ENCODE measurements around the gene ITPR1.

GRCh38 chr3:4688411-4688810, 195.3 kb downstream of the ITPR1 start:
- TF ChIP-seq, protein P1, sequence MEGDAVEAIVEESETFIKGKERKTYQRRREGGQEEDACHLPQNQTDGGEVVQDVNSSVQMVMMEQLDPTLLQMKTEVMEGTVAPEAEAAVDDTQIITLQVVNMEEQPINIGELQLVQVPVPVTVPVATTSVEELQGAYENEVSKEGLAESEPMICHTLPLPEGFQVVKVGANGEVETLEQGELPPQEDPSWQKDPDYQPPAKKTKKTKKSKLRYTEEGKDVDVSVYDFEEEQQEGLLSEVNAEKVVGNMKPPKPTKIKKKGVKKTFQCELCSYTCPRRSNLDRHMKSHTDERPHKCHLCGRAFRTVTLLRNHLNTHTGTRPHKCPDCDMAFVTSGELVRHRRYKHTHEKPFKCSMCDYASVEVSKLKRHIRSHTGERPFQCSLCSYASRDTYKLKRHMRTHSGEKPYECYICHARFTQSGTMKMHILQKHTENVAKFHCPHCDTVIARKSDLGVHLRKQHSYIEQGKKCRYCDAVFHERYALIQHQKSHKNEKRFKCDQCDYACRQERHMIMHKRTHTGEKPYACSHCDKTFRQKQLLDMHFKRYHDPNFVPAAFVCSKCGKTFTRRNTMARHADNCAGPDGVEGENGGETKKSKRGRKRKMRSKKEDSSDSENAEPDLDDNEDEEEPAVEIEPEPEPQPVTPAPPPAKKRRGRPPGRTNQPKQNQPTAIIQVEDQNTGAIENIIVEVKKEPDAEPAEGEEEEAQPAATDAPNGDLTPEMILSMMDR (conservative IDR thresholded peaks at IDR 0.05; ENCODE audit: low read length): no peak
- no peak for TF ChIP-seq EZH2phosphoT487 (IDR thresholded peaks at IDR 0.05; ENCODE audit: borderline replicate concordance)

All from Loucy (cell line).